H9 (cell line): Measurements from ENCODE around the gene TMTC1. TPM values are rescaled to one million over a fixed set of nuclear protein-coding genes. Genes with fewer than 3 reads are reported as not detected.

Experiments used
- DNase-seq: peaks from one replicate; pipeline ENCODE4 v3.0.0-alpha.2; 2017
- H2AFZ ChIP-seq: one replicate; pipeline ENCODE4 v1.6.1; 2013; ENCODE audit warnings: mild to moderate bottlenecking, low read length, control low read depth, moderate library complexity
- H2AK5ac ChIP-seq: 2 replicates; pipeline ENCODE4 v1.6.1; 2013; ENCODE audit warnings: low read length, control low read depth, mixed read lengths; ENCODE audit not compliant: insufficient read length
- H2BK120ac ChIP-seq: one replicate; pipeline ENCODE4 v1.6.1; 2013; ENCODE audit warnings: low read depth, mild to moderate bottlenecking, low read length, control low read depth, inconsistent platforms; ENCODE audit not compliant: poor library complexity, severe bottlenecking
- H2BK12ac ChIP-seq: 2 replicates; pipeline ENCODE4 v1.6.1; 2013; ENCODE audit warnings: low read length, control low read depth, mixed read lengths, low read depth; ENCODE audit not compliant: insufficient read length
- H2BK15ac ChIP-seq: 2 replicates; pipeline ENCODE4 v1.6.1; 2013; ENCODE audit warnings: low read depth, low read length, control low read depth
- H2BK20ac ChIP-seq: one replicate; pipeline ENCODE4 v1.6.1; 2013; ENCODE audit warnings: low read depth, mild to moderate bottlenecking, low read length, control low read depth, inconsistent platforms; ENCODE audit not compliant: poor library complexity, severe bottlenecking
- H2BK5ac ChIP-seq: 2 replicates; pipeline ENCODE4 v1.6.1; 2013; ENCODE audit warnings: low read length, control low read depth, mixed read lengths; ENCODE audit not compliant: insufficient read length
- H3K14ac ChIP-seq: 2 replicates; pipeline ENCODE4 v1.6.1; 2013; ENCODE audit warnings: low read length, control low read depth; ENCODE audit not compliant: insufficient read depth
- H3K18ac ChIP-seq: 2 replicates; pipeline ENCODE4 v1.6.1; 2013; ENCODE audit warnings: low read depth, mild to moderate bottlenecking, mixed read lengths, low read length, control low read depth; ENCODE audit not compliant: insufficient read length
- H3K23ac ChIP-seq: 2 replicates; pipeline ENCODE4 v1.6.1; 2013; ENCODE audit warnings: low read length, control low read depth, mixed read lengths, low read depth; ENCODE audit not compliant: insufficient read length
- H3K23me2 ChIP-seq: 2 replicates; pipeline ENCODE4 v1.6.1; 2013; ENCODE audit warnings: low read depth, mild to moderate bottlenecking, mixed read lengths, low read length, control low read depth; ENCODE audit not compliant: insufficient read length, poor library complexity, severe bottlenecking
- H3K27ac ChIP-seq: 2 replicates; pipeline ENCODE4 v1.5.1; 2013; ENCODE audit warnings: low read length, control low read depth, mixed read lengths, low read depth; ENCODE audit not compliant: insufficient read length
- H3K27me3 ChIP-seq: 2 replicates; pipeline ENCODE4 v1.6.1; 2013; ENCODE audit warnings: low read length, control low read depth, inconsistent platforms; ENCODE audit not compliant: insufficient read depth
- H3K4ac ChIP-seq: 2 replicates; pipeline ENCODE4 v1.6.1; 2013; ENCODE audit warnings: low read depth, mild to moderate bottlenecking, control low read depth, inconsistent platforms, low read length, moderate library complexity
- H3K4me1 ChIP-seq: 2 replicates; pipeline ENCODE4 v1.6.1; 2013; ENCODE audit warnings: low read length, control low read depth, inconsistent platforms; ENCODE audit not compliant: insufficient read depth
- H3K4me2 ChIP-seq: 2 replicates; pipeline ENCODE4 v1.6.1; 2013; ENCODE audit warnings: low read length, control low read depth, mixed read lengths; ENCODE audit not compliant: insufficient read length, insufficient read depth
- H3K56ac ChIP-seq: 2 replicates; pipeline ENCODE4 v1.6.1; 2013; ENCODE audit warnings: low read depth, mild to moderate bottlenecking, mixed read lengths, low read length, control low read depth; ENCODE audit not compliant: insufficient read length
- H3K79me1 ChIP-seq: 2 replicates; pipeline ENCODE4 v1.6.1; 2013; ENCODE audit warnings: low read depth, mild to moderate bottlenecking, moderate library complexity, low read length, control low read depth, inconsistent platforms; ENCODE audit not compliant: insufficient read depth, poor library complexity, severe bottlenecking
- H3K79me2 ChIP-seq: 2 replicates; pipeline ENCODE4 v1.6.1; 2013; ENCODE audit warnings: low read length, control low read depth, inconsistent platforms; ENCODE audit not compliant: insufficient read depth
- H3K9ac ChIP-seq: 2 replicates; pipeline ENCODE4 v1.6.1; 2013; ENCODE audit warnings: low read length, control low read depth, mixed read lengths; ENCODE audit not compliant: insufficient read length; ENCODE audit errors: extremely low read depth
- H3K9me3 ChIP-seq: one replicate; pipeline ENCODE4 v1.6.1; 2013; ENCODE audit warnings: low read depth, low read length, inconsistent platforms; ENCODE audit not compliant: control insufficient read depth
- H3T11ph ChIP-seq: one replicate; pipeline ENCODE4 v1.6.1; 2013; ENCODE audit warnings: mild to moderate bottlenecking, low read length, control low read depth, inconsistent platforms
- H4K20me1 ChIP-seq: one replicate; pipeline ENCODE4 v1.6.1; 2013; ENCODE audit not compliant: control insufficient read depth, insufficient read length, insufficient read depth
- H4K5ac ChIP-seq: 2 replicates; pipeline ENCODE4 v1.6.1; 2013; ENCODE audit warnings: low read depth, mild to moderate bottlenecking, mixed read lengths, low read length, control low read depth; ENCODE audit not compliant: insufficient read length
- H4K8ac ChIP-seq: replicated peaks from 2 replicates; pipeline ENCODE4 v1.6.1; 2013; ENCODE audit warnings: low read length, control low read depth, mixed read lengths, low read depth; ENCODE audit not compliant: insufficient read length
- H4K91ac ChIP-seq: 2 replicates; pipeline ENCODE4 v1.6.1; 2013; ENCODE audit warnings: low read depth, mild to moderate bottlenecking, moderate library complexity, mixed read lengths, low read length, control low read depth; ENCODE audit not compliant: insufficient read length
- H3K27ac Mint-ChIP-seq, 3 experiments: 2 replicates in 2 of 3; 3 replicates in 1 of 3; pipeline ENCODE4 v1.8.0; 2020 to 2021; ENCODE audit warnings: mixed read lengths in 3 of 3, mild to moderate bottlenecking in 1 of 3, moderate library complexity in 1 of 3
- H3K27me3 Mint-ChIP-seq: 2 replicates; pipeline ENCODE4 v1.8.0; 2021; ENCODE audit warnings: low read depth, mild to moderate bottlenecking, moderate library complexity, mixed read lengths
- H3K36me3 Mint-ChIP-seq, 3 experiments: 2 replicates in 2 of 3; 3 replicates in 1 of 3; pipeline ENCODE4 v1.8.0; 2020 to 2021; ENCODE audit warnings: low read depth in 3 of 3, mixed read lengths in 3 of 3; ENCODE audit not compliant: insufficient read depth in 1 of 3
- H3K4me1 Mint-ChIP-seq, 2 experiments: 2 replicates each; pipeline ENCODE4 v1.8.0; 2020; ENCODE audit warnings: mixed read lengths in 2 of 2
- H3K4me3 Mint-ChIP-seq, 2 experiments: 2 replicates in 1 of 2; 3 replicates in 1 of 2; pipeline ENCODE4 v1.8.0; 2020 to 2021; ENCODE audit warnings: mild to moderate bottlenecking in 2 of 2, mixed read lengths in 2 of 2, moderate library complexity in 1 of 2
- H3K9me3 Mint-ChIP-seq, 2 experiments: 2 replicates in 1 of 2; 3 replicates in 1 of 2; pipeline ENCODE4 v1.8.0; 2020; ENCODE audit warnings: mild to moderate bottlenecking in 2 of 2, mixed read lengths in 2 of 2, moderate library complexity in 1 of 2
- WGBS: extraction: QIAGEN DNeasy Blood & Tissue Kit; methylation state at CpG from one replicate; pipeline ENCODE4 v1.1.7; 2013; ENCODE audit warnings: missing lambda C conversion rate, low lambda C conversion rate, mixed read lengths; ENCODE audit not compliant: insufficient read length; ENCODE audit errors: extremely low coverage; 5-methylcytosine and 5-hydroxymethylcytosine counted together
- total RNA-seq: library from RNA; stranded (reverse); gene quantifications from 2 replicates; pipeline ENCODE4 v1.2.1, GENCODE V29; 2021
- TF ChIP-seq, protein P1 (sequence below): fragments of 200-600 bp; sonication (generic); conservative IDR thresholded peaks from 3 replicates; pipeline ENCODE4 v1.8.0; 2021; ENCODE audit warnings: antibody characterized with exemption, mild to moderate bottlenecking

Gene TMTC1
- total RNA-seq, 1 experiment from 2014 or later = 16.1 TPM

GRCh38 chr12:29593001-29593400 is 190.7 kb downstream of the TMTC1 start:
- Histone ChIP-seq H2BK12ac (no peak overlapping the region), H2AK5ac (no peak overlapping the region), H3K9me3 (no peaks in the 10 kb centered on the region), H3K23ac (no peak overlapping the region), H4K20me1 (no peaks in the 10 kb centered on the region), H3K4ac (no peak overlapping the region), H3T11ph (no peak overlapping the region), H3K79me2 (no peaks in the 10 kb centered on the region), H3K18ac (no peak overlapping the region), H4K5ac (no peak overlapping the region), H2BK120ac (no peak overlapping the region), H3K4me1 (peaks cover 6% of the 10 kb centered on the region; the same call in 1 of the 2 replicates), H2BK5ac (no peak overlapping the region), H3K4me2 (no peak overlapping the region), H2BK15ac (no peak overlapping the region), H3K79me1 (no peaks in the 10 kb centered on the region), H2AFZ (no peak overlapping the region), H3K56ac (no peak overlapping the region), H3K27me3 (no peaks in the 10 kb centered on the region), H2BK20ac (no peak overlapping the region), H3K9ac (no peak overlapping the region), H3K23me2 (no peaks in the 10 kb centered on the region), H3K14ac (no peak overlapping the region), H3K27ac (no peak overlapping the region), H4K91ac (no peak overlapping the region), H4K8ac (no peak overlapping the region)
- TF ChIP-seq, protein P1, sequence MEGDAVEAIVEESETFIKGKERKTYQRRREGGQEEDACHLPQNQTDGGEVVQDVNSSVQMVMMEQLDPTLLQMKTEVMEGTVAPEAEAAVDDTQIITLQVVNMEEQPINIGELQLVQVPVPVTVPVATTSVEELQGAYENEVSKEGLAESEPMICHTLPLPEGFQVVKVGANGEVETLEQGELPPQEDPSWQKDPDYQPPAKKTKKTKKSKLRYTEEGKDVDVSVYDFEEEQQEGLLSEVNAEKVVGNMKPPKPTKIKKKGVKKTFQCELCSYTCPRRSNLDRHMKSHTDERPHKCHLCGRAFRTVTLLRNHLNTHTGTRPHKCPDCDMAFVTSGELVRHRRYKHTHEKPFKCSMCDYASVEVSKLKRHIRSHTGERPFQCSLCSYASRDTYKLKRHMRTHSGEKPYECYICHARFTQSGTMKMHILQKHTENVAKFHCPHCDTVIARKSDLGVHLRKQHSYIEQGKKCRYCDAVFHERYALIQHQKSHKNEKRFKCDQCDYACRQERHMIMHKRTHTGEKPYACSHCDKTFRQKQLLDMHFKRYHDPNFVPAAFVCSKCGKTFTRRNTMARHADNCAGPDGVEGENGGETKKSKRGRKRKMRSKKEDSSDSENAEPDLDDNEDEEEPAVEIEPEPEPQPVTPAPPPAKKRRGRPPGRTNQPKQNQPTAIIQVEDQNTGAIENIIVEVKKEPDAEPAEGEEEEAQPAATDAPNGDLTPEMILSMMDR = no peak
- no CpG with 5 or more reads among the region's 2 CpGs for WGBS
- peak overlapping the region in 1 of 3 experiments; percentile 65; a peak in 1 of 7 replicates for H3K27ac Mint-ChIP-seq
- H3K4me3 Mint-ChIP-seq = no peak overlapping the region
- H3K4me1 Mint-ChIP-seq = peaks cover 47 to 52% of the 10 kb centered on the region in 2 experiments
- peaks cover 2% of the 10 kb centered on the region; the same call in 1 of the 2 replicates for H3K27me3 Mint-ChIP-seq
- peaks cover 4 to 7% (median 6%) of the 10 kb centered on the region in 3 experiments; a peak in 6 of 7 replicates for H3K36me3 Mint-ChIP-seq
- no peak for DNase-seq
- H3K9me3 Mint-ChIP-seq = peaks cover 0 to 3% of the 10 kb centered on the region in 2 experiments; a peak in 1 of 5 replicates
